Measurements from ENCODE around the gene RALGAPA2. TPM values are rescaled to one million over a fixed set of nuclear protein-coding genes. Genes with fewer than 3 reads are reported as not detected.

The RALGAPA2 gene
- total and polyA plus RNA-seq, 2 of the 13 experiments (the other 11 are each of a cell fraction or from before 2014, with no cell fraction given), result 13.8 to 17.7 TPM

GRCh38 chr20:20621195-20621594, 91.2 kb downstream of the RALGAPA2 start (continued):
- no peak for TF ChIP-seq ZNF180 (CRISPR knock-in tag; IDR thresholded peaks at IDR 0.05; ENCODE audit: borderline replicate concordance, low read depth)

DNA sequence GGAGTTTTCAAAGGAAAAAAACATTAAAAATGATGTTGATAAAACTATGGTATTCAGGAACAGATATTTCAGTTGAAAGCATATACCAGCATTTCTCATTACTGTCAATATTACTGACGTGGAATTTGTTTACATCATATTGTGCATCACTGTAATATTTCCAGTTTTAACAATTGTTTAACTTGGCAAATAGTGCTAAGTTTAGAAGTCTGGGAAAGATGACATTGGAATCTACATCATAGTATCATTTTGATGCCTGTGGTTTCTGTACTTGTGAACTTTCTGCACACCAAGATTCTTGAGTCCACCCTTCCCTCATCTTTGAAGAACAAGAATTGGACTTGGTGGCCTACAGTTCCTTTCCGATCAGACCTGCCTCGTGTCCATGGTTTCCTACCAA, 98.1 kb downstream of the RALGAPA2 start:
- WGBS (ENCODE audit: low lambda C conversion rate), result 94% methylated on average over 3 of the region's 3 CpGs
- FAIRE-seq, result no peak
- in situ Hi-C loops (cut with HindIII; ENCODE audit: extremely low pct_ligation_motif_present, low pct_unique_long_range_greater_than_20kb) (no loop called here), intact Hi-C loops (cut with micrococcal nuclease; ENCODE audit: unreplicated experiment) (no loop called here)
- H3K9ac ChIP-seq (ENCODE audit: insufficient read depth, low read depth, low read length), result no peak overlapping the region
- H3K27ac ChIP-seq (ENCODE audit: extremely low read length, insufficient read depth, low read length), result no peak overlapping the region
- peaks cover 11 to 12% of the 10 kb centered on the region in 2 experiments; a peak in 4 of 5 replicates for H3K36me3 ChIP-seq (replicated peaks in 1 of 2; ENCODE audit: control insufficient read depth in 1 of 2, insufficient read depth in 2 of 2, low read length in 2 of 2)
- BruUV-seq (replicated peaks), result no TSS peak
- H4K20me1 ChIP-seq (ENCODE audit: insufficient read depth, low read length), result no peaks in the 10 kb centered on the region
- no peak overlapping the region for H3K4me2 ChIP-seq (ENCODE audit: low read depth, low read length)
- H3K4me1 ChIP-seq (ENCODE audit: insufficient read depth, low read length), result peaks cover 5% of the 10 kb centered on the region; the same call in 1 of the 2 replicates
- no peak overlapping the region for H3K4me3 ChIP-seq (replicated peaks in 1 of 3; ENCODE audit: insufficient read depth in 1 of 3, low read depth in 2 of 3, low read length in 3 of 3)
- H3K9me3 ChIP-seq (ENCODE audit: low read length), result no peaks in the 10 kb centered on the region
- H3K27me3 ChIP-seq (ENCODE audit: control insufficient read depth in 1 of 2, insufficient read depth in 2 of 2, low read length in 2 of 2), result no peaks in the 10 kb centered on the region
- DNase-seq (ENCODE audit: low spot score), result no peak
- ATAC-seq, result no peak
- H3K79me2 ChIP-seq (ENCODE audit: insufficient read depth, low read length), result no peaks in the 10 kb centered on the region
- H2AFZ ChIP-seq (ENCODE audit: low read length), result no peak overlapping the region
- TF ChIP-seq NFATC3 (CRISPR knock-in tag; IDR thresholded peaks at IDR 0.05) (no peak), ZNF530 (CRISPR knock-in tag; IDR thresholded peaks at IDR 0.05; ENCODE audit: low read depth) (no peak), TBP (CRISPR knock-in tag; IDR thresholded peaks at IDR 0.05) (no peak), ZBTB39 (CRISPR knock-in tag; IDR thresholded peaks at IDR 0.05) (no peak), MAFK (conservative IDR thresholded peaks at IDR 0.05 in 1 of 2, IDR thresholded peaks at IDR 0.05 in 1 of 2; ENCODE audit: low read length in 2 of 2) (no peak), BATF2 (CRISPR knock-in tag; IDR thresholded peaks at IDR 0.05) (no peak), RAD51 (IDR thresholded peaks at IDR 0.05; ENCODE audit: borderline replicate concordance) (no peak), DMAP1 (CRISPR knock-in tag; IDR thresholded peaks at IDR 0.05) (no peak)
- TF ChIP-seq, protein P1, sequence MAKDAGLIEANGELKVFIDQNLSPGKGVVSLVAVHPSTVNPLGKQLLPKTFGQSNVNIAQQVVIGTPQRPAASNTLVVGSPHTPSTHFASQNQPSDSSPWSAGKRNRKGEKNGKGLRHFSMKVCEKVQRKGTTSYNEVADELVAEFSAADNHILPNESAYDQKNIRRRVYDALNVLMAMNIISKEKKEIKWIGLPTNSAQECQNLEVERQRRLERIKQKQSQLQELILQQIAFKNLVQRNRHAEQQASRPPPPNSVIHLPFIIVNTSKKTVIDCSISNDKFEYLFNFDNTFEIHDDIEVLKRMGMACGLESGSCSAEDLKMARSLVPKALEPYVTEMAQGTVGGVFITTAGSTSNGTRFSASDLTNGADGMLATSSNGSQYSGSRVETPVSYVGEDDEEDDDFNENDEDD (CRISPR knock-in tag; IDR thresholded peaks at IDR 0.05; ENCODE audit: borderline replicate concordance), result no peak
- TF ChIP-seq, protein P2, sequence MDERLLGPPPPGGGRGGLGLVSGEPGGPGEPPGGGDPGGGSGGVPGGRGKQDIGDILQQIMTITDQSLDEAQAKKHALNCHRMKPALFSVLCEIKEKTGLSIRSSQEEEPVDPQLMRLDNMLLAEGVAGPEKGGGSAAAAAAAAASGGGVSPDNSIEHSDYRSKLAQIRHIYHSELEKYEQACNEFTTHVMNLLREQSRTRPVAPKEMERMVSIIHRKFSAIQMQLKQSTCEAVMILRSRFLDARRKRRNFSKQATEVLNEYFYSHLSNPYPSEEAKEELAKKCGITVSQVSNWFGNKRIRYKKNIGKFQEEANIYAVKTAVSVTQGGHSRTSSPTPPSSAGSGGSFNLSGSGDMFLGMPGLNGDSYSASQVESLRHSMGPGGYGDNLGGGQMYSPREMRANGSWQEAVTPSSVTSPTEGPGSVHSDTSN (CRISPR knock-in tag; IDR thresholded peaks at IDR 0.05), result no peak
- TF ChIP-seq, protein P3, sequence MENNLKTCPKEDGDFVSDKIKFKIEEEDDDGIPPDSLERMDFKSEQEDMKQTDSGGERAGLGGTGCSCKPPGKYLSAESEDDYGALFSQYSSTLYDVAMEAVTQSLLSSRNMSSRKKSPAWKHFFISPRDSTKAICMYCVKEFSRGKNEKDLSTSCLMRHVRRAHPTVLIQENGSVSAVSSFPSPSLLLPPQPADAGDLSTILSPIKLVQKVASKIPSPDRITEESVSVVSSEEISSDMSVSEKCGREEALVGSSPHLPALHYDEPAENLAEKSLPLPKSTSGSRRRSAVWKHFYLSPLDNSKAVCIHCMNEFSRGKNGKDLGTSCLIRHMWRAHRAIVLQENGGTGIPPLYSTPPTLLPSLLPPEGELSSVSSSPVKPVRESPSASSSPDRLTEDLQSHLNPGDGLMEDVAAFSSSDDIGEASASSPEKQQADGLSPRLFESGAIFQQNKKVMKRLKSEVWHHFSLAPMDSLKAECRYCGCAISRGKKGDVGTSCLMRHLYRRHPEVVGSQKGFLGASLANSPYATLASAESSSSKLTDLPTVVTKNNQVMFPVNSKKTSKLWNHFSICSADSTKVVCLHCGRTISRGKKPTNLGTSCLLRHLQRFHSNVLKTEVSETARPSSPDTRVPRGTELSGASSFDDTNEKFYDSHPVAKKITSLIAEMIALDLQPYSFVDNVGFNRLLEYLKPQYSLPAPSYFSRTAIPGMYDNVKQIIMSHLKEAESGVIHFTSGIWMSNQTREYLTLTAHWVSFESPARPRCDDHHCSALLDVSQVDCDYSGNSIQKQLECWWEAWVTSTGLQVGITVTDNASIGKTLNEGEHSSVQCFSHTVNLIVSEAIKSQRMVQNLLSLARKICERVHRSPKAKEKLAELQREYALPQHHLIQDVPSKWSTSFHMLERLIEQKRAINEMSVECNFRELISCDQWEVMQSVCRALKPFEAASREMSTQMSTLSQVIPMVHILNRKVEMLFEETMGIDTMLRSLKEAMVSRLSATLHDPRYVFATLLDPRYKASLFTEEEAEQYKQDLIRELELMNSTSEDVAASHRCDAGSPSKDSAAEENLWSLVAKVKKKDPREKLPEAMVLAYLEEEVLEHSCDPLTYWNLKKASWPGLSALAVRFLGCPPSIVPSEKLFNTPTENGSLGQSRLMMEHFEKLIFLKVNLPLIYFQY (CRISPR knock-in tag; IDR thresholded peaks at IDR 0.05; ENCODE audit: borderline replicate concordance), result no peak
- ChIA-PET POLR2A (no interaction called here), CTCF (ENCODE audit: low intra/inter-chr PET ratio, low total read pairs) (no interaction called here)

Data from HepG2 (cell line).